Endothelial cell of umbilical vein (primary cell): ENCODE measurements around the gene PER1. TPM values are rescaled to one million over a fixed set of nuclear protein-coding genes. Genes with fewer than 3 reads are reported as not detected.

Experiments
- BruUV-seq: library from RNA; stranded (reverse); fragments of 400-500 nt; replicated peaks from 2 replicates; lab custom pipeline; 2021; lab: Mats Ljungman, UMichigan
- CTCF ChIA-PET: fragments of 300-600, 350-600 bp; sonication (Branson Sonifier 250); formaldehyde crosslinking; loops from one replicate; lab custom pipeline; 2021; ENCODE audit warnings: antibody characterized with exemption, inconsistent platforms; lab: Charles Lee
- POLR2A ChIA-PET: fragments of 300-600, 350-600 bp; sonication (Branson Sonifier 250); formaldehyde crosslinking; loops from one replicate; lab custom pipeline; 2021; ENCODE audit warnings: antibody characterized with exemption, inconsistent platforms; lab: Charles Lee
- DNase-seq: peaks from one replicate; pipeline ENCODE4 v3.0.0-alpha.2; 2011; ENCODE audit warnings: low read depth, low spot score
- FAIRE-seq: peaks from 2 replicates; lab custom pipeline; 2011; peaks lifted over from hg19 to GRCh38; lab: Jason Lieb, UNC
- H2AFZ ChIP-seq: 2 replicates; pipeline ENCODE4 v1.6.0; 2012; ENCODE audit warnings: low read depth, low read length, control low read depth, inconsistent platforms
- H3K27ac ChIP-seq: 2 replicates; pipeline ENCODE4 v1.5.1; 2011; ENCODE audit warnings: low read depth, mild to moderate bottlenecking, control low read depth, low read length, moderate library complexity; ENCODE audit not compliant: insufficient read depth
- H3K27me3 ChIP-seq, 2 experiments: 2 replicates each; pipeline versions ENCODE4 v1.6.0 to v1.6.1; 2011; ENCODE audit warnings: low read length in 2 of 2, mixed read lengths in 1 of 2; ENCODE audit not compliant: control insufficient read depth in 2 of 2, insufficient read depth in 2 of 2
- H3K36me3 ChIP-seq, 2 experiments: 2 replicates in 1 of 2; 3 replicates in 1 of 2; pipeline ENCODE4 v1.5.1; 2011; ENCODE audit warnings: low read length in 2 of 2, mild to moderate bottlenecking in 1 of 2, moderate library complexity in 1 of 2; ENCODE audit not compliant: control insufficient read depth in 2 of 2, insufficient read depth in 2 of 2; ENCODE audit errors: extremely low read depth in 1 of 2
- H3K4me1 ChIP-seq: 3 replicates; pipeline ENCODE4 v1.5.1; 2011; ENCODE audit warnings: mild to moderate bottlenecking, low read length; ENCODE audit not compliant: control insufficient read depth, insufficient read depth; ENCODE audit errors: extremely low read depth
- H3K4me2 ChIP-seq: 2 replicates; pipeline ENCODE4 v1.6.1; 2011; ENCODE audit warnings: low read length, control low read depth, mixed read lengths; ENCODE audit not compliant: insufficient read depth
- H3K4me3 ChIP-seq, 3 experiments: fragments of 200-600 bp in 1 of 3; sonication (generic), shearing (Covaris generic) in 1 of 3; replicated peaks in 1 of 3; 2 replicates each; pipeline ENCODE4 v1.5.1; 2011 to 2016; ENCODE audit warnings: control low read depth in 3 of 3, low read length in 3 of 3, mild to moderate bottlenecking in 2 of 3, inconsistent platforms in 1 of 3, low read depth in 1 of 3, moderate library complexity in 1 of 3; ENCODE audit not compliant: insufficient read depth in 1 of 3
- H3K79me2 ChIP-seq: 2 replicates; pipeline ENCODE4 v1.6.0; 2012; ENCODE audit warnings: low read length, inconsistent platforms; ENCODE audit not compliant: control insufficient read depth, insufficient read depth
- H3K9ac ChIP-seq: replicated peaks from 2 replicates; pipeline ENCODE3; 2011; ENCODE audit warnings: low read length, control low read depth; ENCODE audit not compliant: insufficient read depth; ENCODE audit errors: extremely low read depth
- H3K9me1 ChIP-seq: replicated peaks from 3 replicates; pipeline ENCODE4 v1.6.0; 2011; ENCODE audit warnings: mild to moderate bottlenecking, low read length; ENCODE audit not compliant: control insufficient read depth, insufficient read depth; ENCODE audit errors: extremely low read depth
- H3K9me3 ChIP-seq: replicated peaks from 2 replicates; pipeline ENCODE4 v1.5.1; 2012; ENCODE audit warnings: low read length, inconsistent platforms; ENCODE audit not compliant: control insufficient read depth, insufficient read depth
- H4K20me1 ChIP-seq: replicated peaks from 2 replicates; pipeline ENCODE3; 2011; ENCODE audit warnings: mild to moderate bottlenecking, low read length; ENCODE audit not compliant: control insufficient read depth, insufficient read depth; ENCODE audit errors: extremely low read depth
- EZH2 ChIP-seq: IDR thresholded peaks from 2 replicates; pipeline ENCODE4 v1.6.1; 2012; ENCODE audit warnings: borderline replicate concordance, low read depth, mild to moderate bottlenecking, moderate library complexity, low read length, inconsistent platforms; ENCODE audit not compliant: severe bottlenecking
- FOS ChIP-seq: IDR thresholded peaks from 2 replicates; pipeline ENCODE4 v1.6.1; 2011; ENCODE audit warnings: mild to moderate bottlenecking, low read length, moderate library complexity, borderline replicate concordance; ENCODE audit not compliant: insufficient read depth
- GATA2 ChIP-seq: IDR thresholded peaks from 2 replicates; pipeline ENCODE4 v1.7.0; 2011; ENCODE audit warnings: low read depth, mild to moderate bottlenecking, moderate library complexity, mixed read lengths, low read length; ENCODE audit not compliant: insufficient read length, insufficient read depth
- JUN ChIP-seq: IDR thresholded peaks from 2 replicates; pipeline ENCODE4 v1.6.1; 2011; ENCODE audit warnings: borderline replicate concordance, low read depth; ENCODE audit not compliant: insufficient read length, insufficient read depth
- MYC ChIP-seq: IDR thresholded peaks from one replicate; pipeline ENCODE4 v1.6.1; 2011; ENCODE audit warnings: mild to moderate bottlenecking, low read depth, low read length
- POLR2A ChIP-seq: IDR thresholded peaks from 2 replicates; pipeline ENCODE4 v1.6.1; 2012; ENCODE audit warnings: low read depth, mild to moderate bottlenecking, control low read depth, low read length
- POLR2AphosphoS5 ChIP-seq: IDR thresholded peaks from 2 replicates; pipeline ENCODE4 v1.6.1; 2012; ENCODE audit warnings: low read depth, mild to moderate bottlenecking, control low read depth, low read length, moderate library complexity; ENCODE audit not compliant: insufficient read depth
- dilution Hi-C: fragments of 300-500 bp; cut with MboI; formaldehyde crosslinking; loops from one replicate; pipeline ENCODE4 v1.15.0; 2019; ENCODE audit warnings: low sequenced_read_pairs; ENCODE audit not compliant: extremely low pct_ligation_motif_present
- intact Hi-C: fragments of 100-400 bp; cut with micrococcal nuclease; formaldehyde crosslinking; loops from one replicate; pipeline ENCODE4 v1.10.0; 2022
- polyA plus RNA-seq, 4 experiments: library from polyadenylated mRNA; depleted of rRNA in 3 of 4; stranded (reverse) in 3 of 4; unstranded in 1 of 4; fragments of >200 nt; gene quantifications; 2 replicates each; pipeline versions ENCODE4 v1.2.1 to v1.2.3, GENCODE V29; 2011 to 2012; ENCODE audit warnings: missing spikeins in 1 of 4
- total RNA-seq: library from RNA; stranded (reverse); gene quantifications from 2 replicates; pipeline ENCODE4 v1.2.3, GENCODE V29; 2021
- TF ChIP-seq, protein P1 (sequence below), 2 donors: IDR thresholded peaks; 1 replicate in 1 of 2; 2 replicates in 1 of 2; pipeline ENCODE4 v1.5.1; 2011; ENCODE audit warnings: low read length in 2 of 2, mild to moderate bottlenecking in 2 of 2, moderate library complexity in 2 of 2, control low read depth in 1 of 2, inconsistent platforms in 1 of 2, low read depth in 1 of 2; ENCODE audit not compliant: insufficient read depth in 1 of 2; ENCODE audit errors: extremely low read depth in 1 of 2
- TF ChIP-seq, protein P2 (sequence below): IDR thresholded peaks from 2 replicates; pipeline ENCODE4 v1.6.1; 2011; ENCODE audit not compliant: insufficient read depth, insufficient read length

PER1 gene
- total and polyA plus RNA-seq, 2 donors (not counting 3 experiments of a cell fraction or from before 2014, with no cell fraction given) = 12.1 to 32.1 TPM

- Histone ChIP-seq H3K27ac (no peak overlapping the region), H3K4me2 (no peak overlapping the region), H3K79me2 (no peaks in the 10 kb centered on the region), H3K9ac (no peak overlapping the region), H3K9me3 (no peaks in the 10 kb centered on the region), H3K4me1 (no peaks in the 10 kb centered on the region), H3K9me1 (no peaks in the 10 kb centered on the region), H3K36me3 (no peaks in the 10 kb centered on the region), H3K4me3 (no peak overlapping the region), H4K20me1 (no peaks in the 10 kb centered on the region), H3K27me3 (peaks cover 5 to 8% of the 10 kb centered on the region in 2 experiments), H2AFZ (no peak overlapping the region)
- TF ChIP-seq MYC (no peak), POLR2A (no peak), JUN (no peak), POLR2AphosphoS5 (no peak)
- DNase-seq (no peak), FAIRE-seq (no peak)
- dilution Hi-C loops = no loop called here
- ChIA-PET CTCF (interaction anchor here (0.9 to 13.7 kb wide), 5 partner anchors 17 to 46 kb away, joined by 3 to 191 read pairs (median 19); partner anchors contain the start of gene ALOX12B), POLR2A (no interaction called here)
- intact Hi-C loops = no loop called here
- BruUV-seq = no TSS peak
These were observed 46.2 kb downstream of the PER1 start for GRCh38 chr17:8105957-8106398.

DNA sequence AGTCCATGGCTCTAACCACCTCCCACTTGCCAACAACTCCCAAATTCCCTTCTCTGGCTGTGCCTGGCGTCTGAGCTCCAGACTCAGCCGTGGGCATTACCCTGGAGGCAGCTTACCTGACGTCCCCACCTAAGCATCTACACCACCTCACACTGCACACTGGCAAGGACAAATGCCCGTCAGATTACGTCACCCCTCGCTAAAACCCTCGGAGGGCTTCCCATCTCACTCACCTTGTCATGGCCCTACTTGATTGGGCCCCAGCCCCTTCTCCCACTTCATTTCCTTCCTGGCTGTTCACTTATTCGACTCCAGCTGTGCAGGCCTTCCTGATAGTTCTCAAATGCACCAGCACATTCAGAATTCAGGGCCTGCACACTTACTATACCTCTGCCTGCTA is 47.3 kb downstream of the PER1 start:
- H3K4me1 ChIP-seq = no peaks in the 10 kb centered on the region
- dilution Hi-C loops = no loop called here
- H4K20me1 ChIP-seq = no peaks in the 10 kb centered on the region
- H3K9ac ChIP-seq = no peak overlapping the region
- DNase-seq (no peak), FAIRE-seq (no peak)
- no peak overlapping the region for H3K4me3 ChIP-seq
- peaks cover 3 to 8% of the 10 kb centered on the region in 2 experiments for H3K27me3 ChIP-seq
- BruUV-seq = no TSS peak
- H3K36me3 ChIP-seq = no peaks in the 10 kb centered on the region
- ChIA-PET CTCF (interaction anchor here (0.9 to 13.7 kb wide), 6 partner anchors 9 to 45 kb away, joined by 3 to 191 read pairs (median 15); partner anchors contain the start of genes ALOX12B and ALOXE3), POLR2A (no interaction called here)
- intact Hi-C loops = no loop called here
- H2AFZ ChIP-seq = no peak overlapping the region
- H3K9me1 ChIP-seq = no peaks in the 10 kb centered on the region
- TF ChIP-seq POLR2A = no peak
- TF ChIP-seq GATA2 = no peak
- TF ChIP-seq, protein P1, sequence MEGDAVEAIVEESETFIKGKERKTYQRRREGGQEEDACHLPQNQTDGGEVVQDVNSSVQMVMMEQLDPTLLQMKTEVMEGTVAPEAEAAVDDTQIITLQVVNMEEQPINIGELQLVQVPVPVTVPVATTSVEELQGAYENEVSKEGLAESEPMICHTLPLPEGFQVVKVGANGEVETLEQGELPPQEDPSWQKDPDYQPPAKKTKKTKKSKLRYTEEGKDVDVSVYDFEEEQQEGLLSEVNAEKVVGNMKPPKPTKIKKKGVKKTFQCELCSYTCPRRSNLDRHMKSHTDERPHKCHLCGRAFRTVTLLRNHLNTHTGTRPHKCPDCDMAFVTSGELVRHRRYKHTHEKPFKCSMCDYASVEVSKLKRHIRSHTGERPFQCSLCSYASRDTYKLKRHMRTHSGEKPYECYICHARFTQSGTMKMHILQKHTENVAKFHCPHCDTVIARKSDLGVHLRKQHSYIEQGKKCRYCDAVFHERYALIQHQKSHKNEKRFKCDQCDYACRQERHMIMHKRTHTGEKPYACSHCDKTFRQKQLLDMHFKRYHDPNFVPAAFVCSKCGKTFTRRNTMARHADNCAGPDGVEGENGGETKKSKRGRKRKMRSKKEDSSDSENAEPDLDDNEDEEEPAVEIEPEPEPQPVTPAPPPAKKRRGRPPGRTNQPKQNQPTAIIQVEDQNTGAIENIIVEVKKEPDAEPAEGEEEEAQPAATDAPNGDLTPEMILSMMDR (IDR thresholded peaks at IDR 0.05; ENCODE audit: extremely low read depth in 1 of 2, insufficient read depth in 1 of 2, low read depth in 1 of 2, low read length in 2 of 2) = no peak
- no peak for TF ChIP-seq POLR2AphosphoS5
- no peak for TF ChIP-seq JUN
- no peak for TF ChIP-seq FOS
- TF ChIP-seq, protein P2, sequence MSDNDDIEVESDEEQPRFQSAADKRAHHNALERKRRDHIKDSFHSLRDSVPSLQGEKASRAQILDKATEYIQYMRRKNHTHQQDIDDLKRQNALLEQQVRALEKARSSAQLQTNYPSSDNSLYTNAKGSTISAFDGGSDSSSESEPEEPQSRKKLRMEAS = no peak
- no peak for TF ChIP-seq EZH2
- no peak for TF ChIP-seq MYC
- H3K27ac ChIP-seq = no peak overlapping the region
- H3K4me2 ChIP-seq = no peak overlapping the region
- H3K9me3 ChIP-seq = no peaks in the 10 kb centered on the region
- H3K79me2 ChIP-seq = no peaks in the 10 kb centered on the region
